Right cardiac atrium (tissue), 5 donors: Measurements from ENCODE around the gene ITGA1. TPM values are rescaled to one million over a fixed set of nuclear protein-coding genes. Genes with fewer than 3 reads are reported as not detected.
"Not testable (repeated sequence)": the region's sequence is repeated elsewhere in the genome, so short reads cannot be mapped to it uniquely, and the experiment has no call there.

Experiments
- ATAC-seq, 2 donors: fragments of 200-7000 bp; cut with Tn5 transposase; one replicate each; pipeline versions ENCODE4 v1.8.0 to v1.9.1; 2020; ENCODE audit warnings: moderate library complexity in 2 of 2, mild to moderate bottlenecking in 1 of 2
- DNase-seq, 3 donors: peaks; one replicate each; pipeline ENCODE4 v3.0.0-alpha.2; 2020
- H3K27ac ChIP-seq: one replicate; pipeline ENCODE4 v1.5.1; 2013; ENCODE audit warnings: mild to moderate bottlenecking, low read length, control low read depth, moderate library complexity
- H3K27me3 ChIP-seq: one replicate; pipeline ENCODE4 v1.6.1; 2013; ENCODE audit not compliant: control insufficient read depth, insufficient read depth
- H3K4me1 ChIP-seq: one replicate; pipeline ENCODE4 v1.6.1; 2013; ENCODE audit warnings: low read length; ENCODE audit not compliant: control insufficient read depth, insufficient read depth
- H3K4me3 ChIP-seq: one replicate; pipeline ENCODE4 v1.5.1; 2013; ENCODE audit warnings: low read length, control low read depth
- H3K9me3 ChIP-seq: one replicate; pipeline ENCODE4 v1.6.1; 2013; ENCODE audit warnings: low read length; ENCODE audit not compliant: control insufficient read depth
- WGBS: extraction: QIAGEN DNeasy Blood & Tissue Kit; methylation state at CpG from one replicate; pipeline ENCODE4 v1.1.7; 2013; 5-methylcytosine and 5-hydroxymethylcytosine counted together
- intact Hi-C, 4 donors: fragments of 100-400 bp; cut with DNase I; formaldehyde crosslinking; loops; one replicate each; pipeline versions ENCODE4 v1.11.0 to v1.14.0; 2022 to 2023
- polyA plus RNA-seq: library from polyadenylated mRNA; stranded (reverse); fragments of 200-250 nt; gene quantifications from one replicate; pipeline ENCODE4 v1.2.3, GENCODE V29; 2013
- total RNA-seq, 4 donors: library from RNA; stranded (reverse); fragmentation: NEBNext Ultra II Directional; extraction: Animal tissue kit (Norgen Biotek cat#: 25700); gene quantifications; one replicate each; pipeline ENCODE4 v1.2.1, GENCODE V29; 2021
- donor health status: healthy with polysubstance abuse.
- donor health status: DM: no; HTN: yes; CAD: no.
- donor health status: DM: no; HTN: no; CAD: no.
- donor health status: DM: no; HTN: yes; CAD: no; lungs with severe emphysema.
- donor health status: DM: yes; HTN: yes; CAD: no.

The ITGA1 gene
- total and polyA plus RNA-seq, 5 donors, result 6.6 to 42.4 (median 24.9) TPM

GRCh38 chr5:52952483-52952882 lies 164.8 kb downstream of the ITGA1 start:
- Histone ChIP-seq H3K4me3 (no peak overlapping the region), H3K4me1 (no peaks in the 10 kb centered on the region), H3K27me3 (no peaks in the 10 kb centered on the region), H3K9me3 (no peaks in the 10 kb centered on the region), H3K27ac (no peak overlapping the region)
- WGBS, result 98% methylated on average over 1 of the region's 1 CpG
- intact Hi-C loops, result loop anchor here in 1 of 4 donors (10.0 kb wide), 1 partner anchor 142 kb away; no protein-coding TSS in a partner anchor
- no peak for DNase-seq
- ATAC-seq, result no peak

- Histone ChIP-seq H3K4me3 (no peak overlapping the region), H3K27me3 (no peaks in the 10 kb centered on the region), H3K4me1 (no peaks in the 10 kb centered on the region), H3K27ac (no peak overlapping the region), H3K9me3 (no peaks in the 10 kb centered on the region)
- DNase-seq, result no peak
- no peak for ATAC-seq
- WGBS, result 85% methylated on average over 4 of the region's 4 CpGs
- intact Hi-C loops, result loop anchor here in 1 of 4 donors (10.0 kb wide), 1 partner anchor 139 kb away; no protein-coding TSS in a partner anchor
These were observed 168.3 kb downstream of the ITGA1 start for GRCh38 chr5:52956014-52956413.

- DNase-seq, result no peak
- Histone ChIP-seq H3K27ac (no peak overlapping the region), H3K27me3 (no peaks in the 10 kb centered on the region), H3K4me3 (no peak overlapping the region), H3K4me1 (no peaks in the 10 kb centered on the region), H3K9me3 (no peaks in the 10 kb centered on the region)
- intact Hi-C loops, result loop anchor here in 1 of 4 donors (10.0 kb wide), 1 partner anchor 138 kb away; no protein-coding TSS in a partner anchor
- 84% methylated on average over 6 of the region's 6 CpGs for WGBS
- ATAC-seq, result no peak
These were observed 169.4 kb downstream of the ITGA1 start for GRCh38 chr5:52956915-52957747.

GRCh38 chr5:52961274-52961681 lies 173.6 kb downstream of the ITGA1 start:
- DNase-seq, result no peak
- intact Hi-C loops, result no loop called here

GRCh38 chr5:52963636-52964035 lies 175.9 kb downstream of the ITGA1 start:
- H3K27ac ChIP-seq, result no peak overlapping the region
- ATAC-seq (no peak), DNase-seq (no peak)
- no peaks in the 10 kb centered on the region for H3K4me1 ChIP-seq
- intact Hi-C loops, result no loop called here
- H3K4me3 ChIP-seq, result no peak overlapping the region
- H3K9me3 ChIP-seq, result no peaks in the 10 kb centered on the region
- WGBS, result 97% methylated on average over 1 of the region's 1 CpG
- no peaks in the 10 kb centered on the region for H3K27me3 ChIP-seq

More at GRCh38 chr5:52961274-52961681, 173.6 kb downstream of the ITGA1 start:
- Histone ChIP-seq H3K27ac (no peak overlapping the region), H3K27me3 (no peaks in the 10 kb centered on the region), H3K4me1 (no peaks in the 10 kb centered on the region), H3K9me3 (no peaks in the 10 kb centered on the region), H3K4me3 (no peak overlapping the region)
- 19% methylated on average over 2 of the region's 2 CpGs for WGBS
- no peak for ATAC-seq

GRCh38 chr5:52964138-52964537 lies 176.4 kb downstream of the ITGA1 start:
- Histone ChIP-seq H3K4me1 (no peaks in the 10 kb centered on the region), H3K4me3 (no peak overlapping the region), H3K9me3 (no peaks in the 10 kb centered on the region), H3K27ac (no peak overlapping the region), H3K27me3 (no peaks in the 10 kb centered on the region)
- ATAC-seq, result no peak
- WGBS, result 98% methylated on average over 1 of the region's 1 CpG
- no peak for DNase-seq
- intact Hi-C loops, result no loop called here

GRCh38 chr5:52976157-52976556 lies 188.4 kb downstream of the ITGA1 start:
- H3K4me1 ChIP-seq, H3K4me3 ChIP-seq, ATAC-seq, H3K27me3 ChIP-seq, H3K9me3 ChIP-seq, H3K27ac ChIP-seq, intact Hi-C loops: not testable (repeated sequence)
- peak in 1 of 3 donors; percentile 49 for DNase-seq
- WGBS, result 86% methylated on average over 7 of the region's 7 CpGs

GRCh38 chr5:52977264-52977897 lies 189.7 kb downstream of the ITGA1 start:
- Histone ChIP-seq H3K4me1 (no peaks in the 10 kb centered on the region), H3K4me3 (no peak overlapping the region), H3K27ac (no peak overlapping the region), H3K9me3 (no peaks in the 10 kb centered on the region), H3K27me3 (no peaks in the 10 kb centered on the region)
- 92% methylated on average over 7 of the region's 7 CpGs for WGBS
- intact Hi-C loops, result no loop called here
- ATAC-seq, result no peak
- DNase-seq, result no peak

- Histone ChIP-seq H3K27ac (no peak overlapping the region), H3K4me1 (no peaks in the 10 kb centered on the region), H3K9me3 (no peaks in the 10 kb centered on the region), H3K4me3 (no peak overlapping the region), H3K27me3 (no peaks in the 10 kb centered on the region)
- peak in 1 of 2 donors; percentile 57 for ATAC-seq
- WGBS, result 70% methylated on average over 4 of the region's 4 CpGs
- no peak for DNase-seq
- intact Hi-C loops, result no loop called here
These were observed 193.8 kb downstream of the ITGA1 start for GRCh38 chr5:52981507-52981906.

GRCh38 chr5:52983731-52984636 lies 196.3 kb downstream of the ITGA1 start:
- no peak overlapping the region for H3K27ac ChIP-seq
- ATAC-seq, result peak in 1 of 2 donors; percentile 38
- no peak for DNase-seq
- 48% methylated on average over 3 of the region's 3 CpGs for WGBS
- no peaks in the 10 kb centered on the region for H3K4me1 ChIP-seq
- intact Hi-C loops, result no loop called here
- H3K9me3 ChIP-seq, result no peaks in the 10 kb centered on the region
- no peaks in the 10 kb centered on the region for H3K27me3 ChIP-seq
- no peak overlapping the region for H3K4me3 ChIP-seq
